ENCODE data around the gene SCN2B. TPM values are rescaled to one million over a fixed set of nuclear protein-coding genes. Genes with fewer than 3 reads are reported as not detected.

SCN2B gene
- total RNA-seq, 6 donors from 2014 or later: 0.22 to 2.4 (median 0.32) TPM; not detected in 2

- Histone ChIP-seq H3K27ac (no peak overlapping the region), H3K36me3 (no peaks in the 10 kb centered on the region), H3K4me1 (no peaks in the 10 kb centered on the region), H3K4me3 (no peak overlapping the region), H3K27me3 (no peaks in the 10 kb centered on the region), H3K9me3 (no peaks in the 10 kb centered on the region)
- no peak for ATAC-seq (ENCODE audit: low FRiP score in 2 of 2)
- TF ChIP-seq POLR2AphosphoS5 (IDR thresholded peaks at IDR 0.05) (no peak), EP300 (IDR thresholded peaks at IDR 0.05) (no peak), POLR2A (IDR thresholded peaks at IDR 0.05) (no peak), CTCF (IDR thresholded peaks at IDR 0.05) (no peak)
- DNase-seq: no peak
- WGBS, 2 donors: 88 to 89% methylated on average over 9 to 11 of the region's 11 CpGs
Observed at GRCh38 chr11:118112711-118113430, 63.6 kb downstream of the SCN2B start.

Small RNA genes within 50 kb of the gene (small RNA-seq; reads per million reads assigned to genes)
- gene HSPE1P18: 0 reads per million in 4 donors

Other genes starting within 250 kb of the SCN2B start
- 10 to 100 TPM in 2 of 6 donors, 1 to 10 TPM in 4; 4.6 to 26.2 (median 6.1) TPM for gene TMPRSS13, start 247.2 kb downstream of the SCN2B start, total RNA-seq
- gene IL10RA, start 190.2 kb downstream of the SCN2B start, total RNA-seq: 100 to 1,000 TPM in 1 of 6 donors, 10 to 100 TPM in 5; 30.7 to 139 (median 46.1) TPM
- 10 to 100 TPM in 1 of 6 donors, 1 to 10 TPM in 5; 1.6 to 14.3 (median 3.1) TPM for gene TMPRSS4, start 99.6 kb downstream of the SCN2B start, total RNA-seq
- not detected for gene SMIM35, start 89.7 kb downstream of the SCN2B start, total RNA-seq
- 1 to 10 TPM in 5 of 6 donors, under 1 TPM in 1; under 0.01 to 5.5 (median 3.3) TPM for gene SCN4B, start 23.8 kb downstream of the SCN2B start, total RNA-seq
- gene JAML, start 48.4 kb upstream of the SCN2B start, total RNA-seq: 100 to 1,000 TPM in 2 of 6 donors, 10 to 100 TPM in 4; 33.0 to 105 (median 49.5) TPM
- gene MPZL3, start 75.7 kb upstream of the SCN2B start, total RNA-seq: 10 to 100 TPM in 4 of 6 donors, 1 to 10 TPM in 2; 2.3 to 27.7 (median 10.4) TPM
- gene MPZL2, start 87.7 kb upstream of the SCN2B start, total RNA-seq: 100 to 1,000 TPM in 3 of 6 donors, 10 to 100 TPM in 3; 51.6 to 146 (median 110) TPM
- 10 to 100 TPM in 2 of 6 donors, 1 to 10 TPM in 4; 3.9 to 13.6 (median 9.1) TPM for gene CD3E, start 128.1 kb upstream of the SCN2B start, total RNA-seq
- gene CD3D, start 166.1 kb upstream of the SCN2B start, total RNA-seq: 10 to 100 TPM in 3 of 6 donors, 1 to 10 TPM in 3; 4.1 to 22.3 (median 7.6) TPM
- gene CD3G, start 167.7 kb upstream of the SCN2B start, total RNA-seq: 1 to 10 TPM in 4 of 6 donors, under 1 TPM in 1, not detected in 1; 1.00 to 5.5 (median 1.9) TPM
- gene UBE4A, start 183.0 kb upstream of the SCN2B start, total RNA-seq: 10 to 100 TPM; 22.5 to 49.2 (median 38.2) TPM
- 100 to 1,000 TPM in 2 of 6 donors, 10 to 100 TPM in 4; 22.2 to 178 (median 58.0) TPM for gene ATP5MG, start 225.0 kb upstream of the SCN2B start, total RNA-seq

Measured in upper lobe of left lung (tissue), 6 donors.